ENCODE measurements around the gene MAD2L1BP.
A peak's percentile ranks its signal among the peaks of the same experiment; 100 is the strongest.
"Not testable (repeated sequence)": the region's sequence is repeated elsewhere in the genome, so short reads cannot be mapped to it uniquely, and the experiment has no call there.

Gene MAD2L1BP

DNA sequence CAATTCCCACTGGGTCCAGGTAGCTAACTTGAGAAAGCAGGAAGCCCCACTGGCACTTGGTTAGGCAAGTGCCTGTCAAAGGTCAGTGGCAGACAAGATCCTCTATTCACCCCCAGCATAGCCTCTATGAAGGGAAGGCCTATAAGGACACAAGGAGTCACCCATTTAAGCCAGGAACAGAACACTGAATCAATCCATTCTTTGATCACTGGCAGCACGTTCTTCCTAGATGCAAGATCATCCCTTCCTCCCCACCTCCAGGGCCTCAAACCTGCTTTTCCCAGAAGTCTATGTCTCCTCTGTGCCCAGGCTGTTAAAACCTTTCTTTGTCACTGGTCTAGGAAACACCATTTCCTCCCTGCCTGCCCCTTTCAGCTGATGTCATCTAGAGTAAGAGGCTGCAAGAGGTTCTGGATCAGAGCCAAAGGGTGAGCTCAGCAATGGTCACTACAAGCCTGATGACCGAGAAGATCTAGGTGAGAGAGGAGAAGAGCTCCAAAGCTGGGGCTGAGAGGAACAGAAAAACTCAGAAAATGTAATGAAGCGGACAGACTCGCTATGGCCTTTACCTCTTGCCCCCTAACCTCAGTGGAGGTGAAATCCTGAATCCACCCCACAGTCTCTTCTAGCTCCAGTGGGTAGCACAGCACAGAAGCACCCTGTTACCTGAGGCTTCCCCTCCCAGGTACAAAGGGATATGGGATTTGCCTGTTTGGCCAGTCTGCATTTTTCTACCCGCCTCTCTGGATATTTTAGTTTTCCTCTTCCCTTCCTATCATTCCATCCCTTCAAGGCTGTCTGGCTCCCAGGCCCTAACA is 8.4 kb upstream of the MAD2L1BP start:
- peak; percentile 39 for DNase-seq

DNA sequence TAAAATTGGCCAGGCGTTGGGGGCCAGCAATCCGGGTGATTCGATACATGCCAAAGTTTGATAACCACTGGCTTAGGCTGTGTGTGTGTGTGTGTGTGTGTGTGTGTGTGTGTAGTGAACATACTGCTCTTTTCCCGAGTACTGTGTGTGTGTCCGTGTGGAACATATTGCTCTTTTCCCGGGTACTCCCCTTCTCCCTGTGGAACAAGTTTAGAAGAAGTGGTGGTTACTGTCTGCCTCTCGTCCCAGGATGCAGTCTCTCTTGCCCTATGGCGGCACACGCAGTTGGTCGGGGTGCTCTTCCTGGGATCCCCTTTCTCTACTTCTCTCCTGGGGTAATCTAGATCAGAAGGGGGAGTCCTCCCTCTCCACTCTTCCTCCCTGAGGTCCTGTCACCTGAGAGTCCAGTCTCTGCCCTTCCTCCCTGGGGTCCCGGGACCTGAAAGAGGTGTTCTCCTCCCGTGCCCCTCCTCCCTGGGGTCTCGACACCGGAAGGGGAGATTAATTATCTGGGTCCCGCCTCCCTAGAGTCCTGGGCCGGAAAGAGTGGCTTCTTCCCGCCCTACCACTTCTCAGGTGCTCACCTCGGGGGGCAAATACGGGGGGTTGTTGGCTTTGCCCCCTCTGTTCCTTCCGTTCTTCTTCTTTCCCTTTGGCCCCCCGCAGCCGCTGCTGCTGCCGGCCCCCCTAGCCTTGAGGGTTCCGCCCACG is 7.1 kb upstream of the MAD2L1BP start:
- peak; percentile 69 for DNase-seq

DNA sequence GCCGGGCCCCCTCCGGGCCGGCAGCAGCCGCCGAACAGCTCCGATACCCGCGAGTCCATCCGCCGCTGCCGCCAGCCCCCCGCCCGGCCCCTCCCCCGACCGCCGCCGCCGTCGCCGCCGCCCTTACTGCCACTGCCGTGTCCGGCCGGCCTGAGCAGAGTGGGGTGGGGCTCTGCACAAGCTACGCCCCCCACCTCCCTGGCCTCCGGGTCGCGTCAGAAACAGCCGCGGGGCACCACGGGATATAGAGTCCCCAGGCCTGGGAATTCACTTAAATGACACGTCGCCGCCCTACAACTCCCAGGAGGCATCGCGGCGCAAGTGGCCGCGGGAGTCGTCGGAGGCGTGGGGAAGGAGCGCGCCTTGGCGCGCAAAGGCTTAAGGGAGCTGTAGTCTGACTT is 6.5 kb upstream of the MAD2L1BP start, which contains the start of gene GTPBP2:
TSS of gene GTPBP2 (minus strand) at position 161 of the 401 bp plus-strand sequence. CDS start at position 59, 102 bp downstream.
- peak; percentile 97 for DNase-seq

DNA sequence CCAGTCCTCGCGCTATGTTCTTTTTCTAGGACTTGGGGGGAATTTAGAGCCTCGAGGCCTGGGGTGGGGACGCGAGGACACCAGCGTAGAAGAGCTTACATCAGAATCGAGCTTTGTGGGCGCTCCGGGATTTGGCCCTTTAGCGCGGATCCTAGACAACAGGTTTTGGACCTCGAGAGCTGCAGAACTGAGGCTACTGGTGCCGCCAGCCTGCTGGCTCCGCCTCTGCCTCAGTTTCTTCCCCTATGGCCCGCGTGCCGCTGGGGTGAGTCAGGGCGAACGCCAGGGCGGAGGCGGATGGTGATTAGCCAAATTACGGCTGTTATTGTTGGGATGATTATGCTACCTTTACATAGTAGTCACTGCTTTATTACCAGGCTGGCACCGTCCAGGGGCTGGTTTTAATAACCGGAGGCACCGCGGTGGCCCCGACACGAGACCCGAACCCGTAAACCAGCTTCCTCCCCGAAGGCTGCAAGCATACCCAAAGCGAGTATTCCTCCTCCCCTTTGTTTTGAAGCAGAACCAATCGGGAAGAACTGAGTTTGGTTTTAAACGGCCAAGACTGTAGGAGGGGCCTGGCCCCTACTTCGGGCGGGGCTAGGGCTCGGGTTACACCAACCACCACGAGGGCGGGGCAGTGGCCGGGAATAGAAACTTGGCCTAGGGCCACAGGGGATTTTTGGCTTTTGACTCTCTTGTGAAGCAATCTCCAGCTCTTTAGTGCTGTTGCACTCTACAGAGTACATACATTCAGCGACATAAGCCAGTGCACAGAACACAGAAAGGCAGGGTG is 5.9 kb upstream of the MAD2L1BP start:
- DNase-seq = peak; percentile 98

DNA sequence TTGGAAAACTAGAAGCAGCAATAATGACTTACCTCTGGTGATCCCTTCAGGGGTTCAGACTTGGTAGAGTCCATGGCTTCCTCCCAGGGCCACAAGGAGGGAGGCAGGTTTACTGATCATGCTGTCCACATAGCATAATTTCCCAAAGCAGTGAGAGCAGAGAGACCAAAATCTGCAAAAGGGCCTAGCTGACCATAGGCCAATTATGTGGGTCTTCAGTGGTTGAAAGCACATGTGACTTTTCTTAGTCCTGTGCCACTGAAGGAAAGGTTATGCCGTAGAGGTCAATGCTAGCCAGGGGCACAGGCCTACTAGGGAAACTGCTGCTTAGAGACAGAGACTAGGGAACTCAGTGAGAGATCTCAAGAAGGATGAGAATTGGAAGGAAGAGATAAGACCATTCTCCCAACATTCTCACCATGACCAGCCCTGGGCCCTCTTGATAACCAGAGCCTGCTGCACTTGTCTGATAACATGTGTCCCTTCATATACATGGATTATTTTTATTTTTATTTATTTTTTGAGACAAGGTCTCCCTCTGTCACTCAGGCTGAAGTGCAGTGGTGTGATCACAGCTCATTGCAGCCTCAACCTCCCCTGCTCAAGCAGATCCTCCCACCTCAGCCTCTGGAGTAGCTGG is 4.5 kb upstream of the MAD2L1BP start:
- no peak for DNase-seq

DNA sequence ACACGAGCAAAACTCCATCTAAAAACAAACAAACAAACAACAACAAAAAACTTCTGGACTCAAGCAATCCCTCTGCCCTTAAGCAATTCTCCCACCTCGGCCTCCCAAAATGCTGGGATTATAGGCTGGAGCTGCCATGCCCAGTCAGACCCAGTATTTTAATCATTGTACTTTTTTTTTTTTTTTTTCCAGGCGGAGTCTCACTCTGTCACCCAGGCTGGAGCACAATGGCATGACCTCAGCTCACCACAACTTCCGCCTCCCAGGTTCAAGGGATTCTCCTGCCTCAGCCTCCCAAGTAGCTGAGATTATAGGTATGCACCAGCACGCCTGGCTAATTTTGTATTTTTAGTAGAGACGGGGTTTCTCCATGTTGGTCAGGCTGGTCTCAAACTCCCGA is 2.6 kb upstream of the MAD2L1BP start:
- DNase-seq = not testable (repeated sequence)

DNA sequence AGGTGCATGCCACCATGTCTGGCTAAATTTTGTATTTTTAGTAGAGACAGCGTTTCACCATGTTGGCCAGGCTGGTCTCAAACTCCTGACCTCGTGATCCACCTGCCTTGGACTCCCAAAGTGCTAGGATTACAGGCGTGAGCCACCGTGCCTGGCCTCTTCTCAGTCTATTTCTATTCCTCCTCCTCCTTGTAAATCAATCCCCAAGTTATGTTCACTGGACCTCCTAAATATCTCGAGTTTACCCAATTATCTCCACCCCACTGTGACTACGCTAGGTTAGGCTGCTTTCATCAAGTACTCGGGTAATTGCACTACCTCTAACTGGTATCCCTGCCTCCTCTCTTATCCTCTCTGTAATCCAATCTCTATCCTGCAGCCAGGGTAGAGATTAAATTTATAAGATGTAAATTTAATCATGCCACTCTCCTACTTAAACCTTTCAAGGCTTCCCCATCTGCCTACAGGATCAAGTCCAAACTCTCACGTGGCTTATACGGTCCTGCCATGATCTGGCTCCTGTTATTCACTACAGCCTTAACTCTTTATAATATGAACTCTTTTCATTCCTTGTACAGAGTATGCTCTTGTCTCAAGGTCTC is 837 bp upstream of the MAD2L1BP start:
- DNase-seq = no peak

DNA sequence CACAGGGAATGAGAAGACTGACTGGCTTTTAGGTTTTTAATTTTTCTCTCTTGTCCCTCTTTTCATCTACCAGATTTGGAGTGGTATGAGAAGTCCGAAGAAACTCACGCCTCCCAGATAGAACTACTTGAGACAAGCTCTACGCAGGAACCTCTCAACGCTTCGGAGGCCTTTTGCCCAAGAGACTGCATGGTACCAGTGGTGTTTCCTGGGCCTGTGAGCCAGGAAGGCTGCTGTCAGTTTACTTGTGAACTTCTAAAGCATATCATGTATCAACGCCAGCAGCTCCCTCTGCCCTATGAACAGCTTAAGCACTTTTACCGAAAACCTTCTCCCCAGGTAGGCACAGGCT is 644 bp downstream of the MAD2L1BP start:
- DNase-seq = no peak

DNA sequence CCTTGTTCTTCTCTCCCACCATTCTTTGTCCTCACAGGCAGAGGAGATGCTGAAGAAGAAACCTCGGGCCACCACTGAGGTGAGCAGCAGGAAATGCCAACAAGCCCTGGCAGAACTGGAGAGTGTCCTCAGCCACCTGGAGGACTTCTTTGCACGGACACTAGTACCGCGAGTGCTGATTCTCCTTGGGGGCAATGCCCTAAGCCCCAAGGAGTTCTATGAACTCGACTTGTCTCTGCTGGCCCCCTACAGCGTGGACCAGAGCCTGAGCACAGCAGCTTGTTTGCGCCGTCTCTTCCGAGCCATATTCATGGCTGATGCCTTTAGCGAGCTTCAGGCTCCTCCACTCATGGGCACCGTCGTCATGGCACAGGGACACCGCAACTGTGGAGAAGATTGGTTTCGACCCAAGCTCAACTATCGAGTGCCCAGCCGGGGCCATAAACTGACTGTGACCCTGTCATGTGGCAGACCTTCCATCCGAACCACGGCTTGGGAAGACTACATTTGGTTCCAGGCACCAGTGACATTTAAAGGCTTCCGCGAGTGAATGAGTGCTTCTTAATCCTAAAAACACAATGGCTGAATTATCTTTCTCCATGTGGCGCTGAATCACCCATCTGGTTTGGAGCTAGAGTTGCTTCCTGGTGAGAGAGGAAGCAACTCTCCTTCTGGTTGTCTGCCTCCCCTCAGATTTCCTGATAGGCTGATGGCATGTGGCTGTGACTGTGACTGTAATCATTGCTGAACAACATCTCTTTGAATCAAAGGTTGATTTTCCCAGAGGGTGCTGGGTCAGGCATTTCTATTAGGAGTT is 4.6 kb downstream of the MAD2L1BP start:
- no peak for DNase-seq

DNA sequence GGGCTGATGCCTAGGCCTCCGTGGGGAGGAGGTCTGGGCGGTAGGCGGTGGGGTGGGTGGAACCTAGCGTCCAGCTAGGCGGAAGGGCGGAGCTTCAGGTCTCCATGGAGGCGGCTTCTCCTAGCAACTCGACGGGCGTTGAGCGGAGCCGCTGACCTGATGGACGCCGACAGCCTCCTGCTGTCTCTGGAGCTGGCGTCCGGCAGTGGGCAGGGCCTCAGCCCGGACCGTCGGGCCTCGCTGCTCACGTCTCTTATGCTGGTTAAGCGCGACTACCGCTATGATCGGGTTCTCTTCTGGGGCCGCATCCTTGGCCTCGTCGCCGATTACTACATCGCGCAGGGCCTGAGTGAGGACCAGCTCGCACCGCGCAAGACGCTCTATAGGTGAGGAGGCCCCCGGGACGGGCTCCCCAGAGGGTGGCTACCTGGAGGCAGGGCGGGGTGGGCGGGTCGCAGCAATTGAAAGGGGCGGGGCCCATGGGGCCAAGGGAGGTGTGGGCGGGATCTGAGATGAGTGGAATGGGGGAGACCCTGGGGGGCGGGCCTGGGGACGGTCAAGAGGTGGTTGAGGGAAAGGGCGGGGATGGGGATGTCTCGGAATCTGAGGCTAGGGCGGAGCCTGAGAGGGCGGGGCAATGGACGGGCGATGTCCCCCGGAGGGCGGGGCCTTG is 9.4 kb downstream of the MAD2L1BP start, which contains the start of gene RSPH9:
TSS of gene RSPH9 (plus strand) at position 97 of the 673 bp plus-strand sequence. CDS start at position 160, 63 bp downstream.
- DNase-seq = no peak

DNA sequence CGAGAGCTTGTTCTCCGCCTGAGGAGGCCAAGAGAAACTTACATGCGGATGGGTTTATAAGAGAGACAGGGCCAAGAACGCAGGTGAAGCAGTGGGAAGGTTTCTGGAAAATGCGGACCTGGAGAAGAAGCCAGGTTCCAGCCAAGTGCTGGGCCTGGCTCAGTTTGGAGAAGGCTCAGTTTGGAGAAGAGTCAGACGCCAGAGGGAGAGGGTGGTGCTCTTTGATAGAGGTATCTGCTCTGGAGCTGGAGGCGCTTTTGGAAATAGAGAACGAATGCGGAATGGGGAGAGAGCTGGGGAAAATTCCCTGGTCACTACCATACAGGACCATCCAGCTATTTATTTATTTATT is 9.9 kb downstream of the MAD2L1BP start:
- DNase-seq = no peak

DNA sequence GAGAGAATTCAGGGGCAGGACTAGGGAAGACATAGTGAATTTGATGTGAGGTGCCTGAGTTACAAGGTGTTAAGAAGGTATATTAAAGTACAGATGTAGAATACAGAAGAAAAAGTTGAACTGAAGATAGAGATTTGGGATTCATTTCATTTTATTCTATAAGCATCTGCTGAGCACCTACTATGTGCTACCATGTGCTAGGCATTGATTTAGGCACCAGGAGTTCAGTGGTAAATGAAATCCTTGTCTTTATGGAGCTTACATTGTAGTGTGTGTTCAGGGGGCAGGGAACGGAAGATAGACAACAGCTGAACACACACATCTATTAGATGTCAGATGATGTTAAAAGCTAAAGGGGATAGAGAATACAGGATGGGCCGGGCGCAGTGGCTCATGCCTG is 12.0 kb downstream of the MAD2L1BP start:
- no peak for DNase-seq

DNA sequence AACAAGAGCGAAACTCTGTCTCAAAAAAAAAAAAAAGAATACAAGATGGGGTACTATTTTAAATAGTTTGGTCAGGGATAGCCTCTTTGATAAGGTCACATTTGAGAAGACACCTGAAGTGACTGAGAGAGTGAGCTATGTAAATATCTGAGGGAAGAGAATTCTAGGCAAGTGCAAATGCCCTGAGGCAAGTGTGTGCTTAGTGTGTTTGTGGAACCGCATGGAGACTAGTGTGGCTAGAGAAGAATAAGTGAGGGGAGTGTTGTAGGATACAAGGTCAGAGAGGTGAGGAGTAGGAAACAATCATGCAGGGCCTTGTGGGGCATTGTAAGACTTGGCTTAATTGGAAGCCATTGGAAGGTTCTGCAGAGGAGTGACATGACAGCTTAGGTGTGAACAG is 12.6 kb downstream of the MAD2L1BP start:
- no peak for DNase-seq

DNA sequence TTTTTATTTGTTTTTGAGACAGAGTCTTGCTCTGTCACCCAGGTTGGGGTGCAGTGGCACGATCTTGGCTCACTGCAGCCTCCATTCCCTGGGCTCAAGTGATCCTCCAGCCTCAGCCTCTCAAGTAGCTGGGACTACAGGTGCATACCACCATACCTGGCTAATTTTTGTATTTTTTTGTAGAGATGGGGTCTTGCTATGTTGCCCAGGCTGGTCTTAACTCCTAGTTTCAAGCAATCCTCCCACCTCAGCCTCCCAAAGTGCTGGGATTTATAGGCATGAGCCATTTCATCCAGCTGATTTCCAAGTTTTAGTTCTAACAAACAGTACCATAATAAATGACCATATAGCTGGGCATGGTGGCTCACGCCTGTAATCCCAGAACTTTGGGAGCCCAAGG is 17.2 kb downstream of the MAD2L1BP start:
- DNase-seq = not testable (repeated sequence)

DNA sequence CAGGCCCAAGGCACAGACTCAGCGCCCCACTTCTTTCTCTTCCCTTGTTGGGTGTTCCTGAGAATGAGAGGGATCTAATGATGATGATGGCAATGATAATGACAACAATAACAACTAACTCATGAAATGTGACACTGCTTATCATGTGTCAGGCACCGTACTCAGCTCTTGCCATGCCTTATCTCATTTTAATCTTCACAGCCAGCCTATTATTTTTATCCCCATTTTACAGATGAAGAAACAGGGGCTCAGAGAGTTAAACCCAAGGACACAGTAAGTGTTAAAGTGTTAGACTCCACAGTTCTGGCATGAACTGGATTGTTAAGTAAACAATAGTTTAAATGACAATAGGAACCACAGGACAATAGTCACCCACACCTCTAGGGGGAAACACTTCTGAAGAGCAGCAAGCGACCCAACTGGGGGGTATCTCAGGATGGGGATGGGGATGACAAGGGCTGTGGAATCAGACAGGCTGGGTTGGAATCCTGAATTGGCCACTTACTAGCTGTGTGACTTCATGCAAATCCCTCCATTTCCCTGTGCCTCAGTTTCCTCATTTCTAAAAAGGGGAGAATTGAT is 21.7 kb downstream of the MAD2L1BP start:
- DNase-seq = no peak

DNA sequence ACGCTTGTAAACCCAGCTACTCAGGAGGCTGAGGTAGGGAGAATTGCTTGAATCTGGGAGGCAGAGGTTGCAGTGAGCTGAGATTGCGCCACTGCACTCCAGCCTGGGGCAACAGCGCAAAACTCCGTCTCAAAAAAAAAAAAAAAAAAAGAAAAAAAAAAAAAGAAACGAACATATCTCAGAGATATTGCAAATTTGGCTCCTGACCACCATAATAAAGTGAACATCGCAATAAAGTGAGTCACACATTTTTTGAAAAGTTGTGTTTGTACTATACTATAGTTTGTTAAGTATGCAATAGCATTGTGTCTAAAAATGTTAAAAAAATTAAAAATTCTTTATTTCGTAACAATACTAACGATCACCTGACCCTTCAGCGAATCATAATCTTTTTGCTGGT is 22.5 kb downstream of the MAD2L1BP start:
- DNase-seq = no peak

DNA sequence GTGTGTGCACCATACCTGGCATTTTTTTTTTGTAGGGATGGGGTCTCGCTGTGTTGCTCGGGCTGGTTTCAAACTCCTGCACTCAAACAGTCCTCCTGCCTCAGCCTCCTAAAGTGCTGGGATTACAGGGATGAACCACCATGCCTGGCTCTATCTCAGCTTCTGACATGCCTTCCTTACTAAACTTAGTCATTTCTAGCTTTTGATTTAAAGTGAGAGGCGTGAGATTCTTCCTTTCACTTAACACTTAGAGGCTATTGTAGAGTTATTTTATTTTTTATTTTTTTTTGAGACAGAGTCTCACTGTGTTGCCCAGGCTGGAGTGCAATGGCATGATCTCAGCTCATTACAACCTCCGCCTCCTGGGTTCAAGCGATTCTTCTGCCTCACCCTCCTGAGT is 27.3 kb downstream of the MAD2L1BP start:
- DNase-seq = not testable (repeated sequence)

DNA sequence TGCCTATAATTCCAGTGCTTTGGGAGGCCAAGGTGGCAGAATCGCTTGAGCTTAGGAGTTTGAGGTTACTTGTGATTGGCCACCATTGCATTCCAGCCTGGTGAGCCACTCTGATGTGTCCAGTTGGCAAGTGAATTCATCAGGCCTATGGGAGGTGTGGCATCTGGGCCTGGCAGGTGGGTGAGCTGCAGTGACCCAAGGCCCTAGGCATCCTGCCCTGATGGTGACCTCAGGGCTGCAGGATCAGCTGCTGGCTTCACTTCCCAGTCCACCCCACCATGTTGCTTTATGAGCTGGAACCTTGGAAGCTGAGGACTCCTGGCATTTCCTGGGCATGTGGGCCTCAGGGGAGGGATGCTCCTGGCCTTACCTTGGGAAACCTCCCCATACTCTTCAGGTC is 29.7 kb downstream of the MAD2L1BP start:
- DNase-seq = no peak

DNA sequence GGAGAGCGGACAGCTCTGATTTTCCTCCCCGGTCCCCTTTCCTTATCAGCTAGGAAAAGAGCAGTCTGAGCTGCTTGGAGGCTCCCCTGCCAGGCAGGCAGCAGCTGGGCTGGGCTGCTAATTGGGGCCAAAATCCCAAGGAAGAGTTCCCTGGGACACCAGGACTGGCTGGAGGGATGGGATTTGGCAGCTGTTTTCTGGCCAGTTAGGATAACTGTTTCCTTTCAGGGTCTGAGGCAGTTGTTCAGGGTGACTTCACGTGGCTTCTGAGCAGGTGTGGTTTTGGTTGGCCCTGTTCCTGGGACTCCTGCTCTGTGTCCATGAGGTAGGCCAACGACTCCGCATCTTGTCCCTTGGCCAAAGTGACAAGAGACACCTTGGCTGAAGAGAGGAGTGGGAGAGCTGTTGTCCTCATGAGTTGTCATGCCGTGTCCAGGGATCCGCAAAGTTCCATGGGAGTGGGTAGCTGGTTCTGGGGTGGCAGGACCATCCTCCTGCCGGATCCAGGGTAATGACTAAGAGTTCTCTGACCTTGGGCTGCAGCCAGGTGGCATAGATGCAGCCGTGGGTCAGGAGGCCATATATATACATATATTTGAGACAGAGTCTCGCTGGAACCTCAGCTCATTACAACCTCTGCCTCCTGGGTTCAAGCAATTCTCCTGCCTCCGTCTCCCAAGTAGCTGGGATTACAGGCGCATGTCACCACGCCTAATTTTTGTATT is 30.7 kb downstream of the MAD2L1BP start:
- DNase-seq = no peak

All from DMS79 treated with DMSO at 0.1 percent for 48 hours (cell line).